ENCODE measurements around the gene EIF3B. TPM values are rescaled to one million over a fixed set of nuclear protein-coding genes. Genes with fewer than 3 reads are reported as not detected.
"Not testable (repeated sequence)": the region's sequence is repeated elsewhere in the genome, so short reads cannot be mapped to it uniquely, and the experiment has no call there.

The EIF3B gene
- total RNA-seq, 1 experiment from 2014 or later: 299 TPM

- no peak for DNase-seq
- Histone ChIP-seq H3K27me3 (no peaks in the 10 kb centered on the region), H3K9me3 (no peaks in the 10 kb centered on the region), H3K36me3 (peaks cover 8% of the 10 kb centered on the region; the same call in 1 of the 2 replicates), H3K4me3 (no peak overlapping the region)
These were observed 24.1 kb upstream of the EIF3B start for GRCh38 chr7:2330493-2330892.

- Histone ChIP-seq H3K36me3 (peaks cover 17% of the 10 kb centered on the region; the same call in 1 of the 2 replicates), H3K4me3 (no peak overlapping the region), H3K9me3 (no peaks in the 10 kb centered on the region), H3K27me3 (no peaks in the 10 kb centered on the region)
- no peak for DNase-seq
These were observed 22.9 kb upstream of the EIF3B start for GRCh38 chr7:2331707-2332106.

GRCh38 chr7:2332606-2333231 lies 21.9 kb upstream of the EIF3B start:
- H3K9me3 ChIP-seq, H3K4me3 ChIP-seq, H3K27me3 ChIP-seq, DNase-seq: not testable (repeated sequence)
- peaks cover 17% of the 10 kb centered on the region for H3K36me3 ChIP-seq

GRCh38 chr7:2336626-2337299 lies 17.9 kb upstream of the EIF3B start:
- Histone ChIP-seq H3K27me3 (no peaks in the 10 kb centered on the region), H3K4me3 (no peak overlapping the region), H3K9me3 (no peaks in the 10 kb centered on the region), H3K36me3 (peaks cover 16% of the 10 kb centered on the region)
- no peak for DNase-seq

- peaks cover 20% of the 10 kb centered on the region for H3K36me3 ChIP-seq
- not testable (repeated sequence) for H3K4me3 ChIP-seq, H3K9me3 ChIP-seq, H3K27me3 ChIP-seq, DNase-seq
These were observed 7.1 kb upstream of the EIF3B start for GRCh38 chr7:2347351-2348063.

GRCh38 chr7:2350055-2350454 lies 4.6 kb upstream of the EIF3B start:
- Histone ChIP-seq H3K27me3 (no peaks in the 10 kb centered on the region), H3K9me3 (no peaks in the 10 kb centered on the region), H3K4me3 (no peak overlapping the region), H3K36me3 (peaks cover 20% of the 10 kb centered on the region)
- DNase-seq: no peak

- no peak overlapping the region for H3K4me3 ChIP-seq
- no peaks in the 10 kb centered on the region for H3K27me3 ChIP-seq
- H3K9me3 ChIP-seq: no peaks in the 10 kb centered on the region
- H3K36me3 ChIP-seq: peaks cover 26% of the 10 kb centered on the region
- no peak for DNase-seq
These were observed 3.8 kb upstream of the EIF3B start for GRCh38 chr7:2350861-2351260.

GRCh38 chr7:2353113-2353935 lies 1.3 kb upstream of the EIF3B start:
- Histone ChIP-seq H3K27me3 (no peaks in the 10 kb centered on the region), H3K36me3 (peaks cover 42% of the 10 kb centered on the region), H3K9me3 (no peaks in the 10 kb centered on the region), H3K4me3 (peak overlapping the region; percentile 93)
- no peak for DNase-seq

- Histone ChIP-seq H3K36me3 (peaks cover 47% of the 10 kb centered on the region), H3K9me3 (no peaks in the 10 kb centered on the region), H3K27me3 (no peaks in the 10 kb centered on the region), H3K4me3 (peak overlapping the region; percentile 93)
- DNase-seq: peak; percentile 88
These were observed 766 bp upstream of the EIF3B start for GRCh38 chr7:2353936-2354185.

GRCh38 chr7:2354939-2355704 lies 495 bp downstream of the EIF3B start:
- peaks cover 60% of the 10 kb centered on the region for H3K36me3 ChIP-seq
- H3K4me3 ChIP-seq: peak overlapping the region; percentile 93
- no peaks in the 10 kb centered on the region for H3K9me3 ChIP-seq
- H3K27me3 ChIP-seq: no peaks in the 10 kb centered on the region
- DNase-seq: peak; percentile 10

GRCh38 chr7:2355705-2356008 lies 1.0 kb downstream of the EIF3B start:
- peaks cover 65% of the 10 kb centered on the region for H3K36me3 ChIP-seq
- DNase-seq: no peak
- no peaks in the 10 kb centered on the region for H3K27me3 ChIP-seq
- H3K4me3 ChIP-seq: peak overlapping the region; percentile 93
- no peaks in the 10 kb centered on the region for H3K9me3 ChIP-seq

GRCh38 chr7:2357165-2357564 lies 2.5 kb downstream of the EIF3B start:
- Histone ChIP-seq H3K27me3 (no peaks in the 10 kb centered on the region), H3K9me3 (no peaks in the 10 kb centered on the region), H3K36me3 (peaks cover 77% of the 10 kb centered on the region), H3K4me3 (peak overlapping the region; percentile 93)
- no peak for DNase-seq

GRCh38 chr7:2357571-2357970 lies 2.9 kb downstream of the EIF3B start:
- H3K9me3 ChIP-seq: no peaks in the 10 kb centered on the region

GRCh38 chr7:2358968-2359527 lies 4.4 kb downstream of the EIF3B start:
- no peaks in the 10 kb centered on the region for H3K27me3 ChIP-seq
- no peaks in the 10 kb centered on the region for H3K9me3 ChIP-seq
- DNase-seq: no peak
- H3K4me3 ChIP-seq: no peak overlapping the region
- peaks cover 87% of the 10 kb centered on the region for H3K36me3 ChIP-seq

More at GRCh38 chr7:2357571-2357970, 2.9 kb downstream of the EIF3B start:
- no peak for DNase-seq
- H3K36me3 ChIP-seq: peaks cover 77% of the 10 kb centered on the region
- peak overlapping the region; percentile 93; the same call in 1 of the 2 replicates for H3K4me3 ChIP-seq
- no peaks in the 10 kb centered on the region for H3K27me3 ChIP-seq

GRCh38 chr7:2359610-2360009 lies 5.0 kb downstream of the EIF3B start:
- peaks cover 93% of the 10 kb centered on the region for H3K36me3 ChIP-seq
- DNase-seq: no peak
- no peaks in the 10 kb centered on the region for H3K27me3 ChIP-seq
- no peak overlapping the region for H3K4me3 ChIP-seq
- H3K9me3 ChIP-seq: no peaks in the 10 kb centered on the region

GRCh38 chr7:2360796-2361195 lies 6.2 kb downstream of the EIF3B start:
- Histone ChIP-seq H3K36me3 (peaks cover 94% of the 10 kb centered on the region), H3K9me3 (no peaks in the 10 kb centered on the region), H3K27me3 (no peaks in the 10 kb centered on the region), H3K4me3 (no peak overlapping the region)
- DNase-seq: no peak

Data from MG63 (cell line).